LNCaP clone FGC (cell line): ENCODE data around the gene SMYD4.
"Not testable (repeated sequence)": the region's sequence is repeated elsewhere in the genome, so short reads cannot be mapped to it uniquely, and the experiment has no call there.

Experiments used
- DNase-seq: peaks from one replicate; pipeline ENCODE4 v3.0.0-alpha.2; 2011; ENCODE audit warnings: low read depth
- H3K4me3 ChIP-seq: 2 replicates; pipeline ENCODE4 v1.5.1; 2011; ENCODE audit warnings: mild to moderate bottlenecking, low read depth, low read length, control low read depth
- CTCF ChIP-seq: IDR thresholded peaks from 2 replicates; pipeline ENCODE4 v1.5.1; 2012; ENCODE audit warnings: mild to moderate bottlenecking; ENCODE audit not compliant: control insufficient read depth, insufficient read depth; ENCODE audit errors: extremely low read depth

The SMYD4 gene

GRCh38 chr17:1776328-1776727 is 53.4 kb downstream of the SMYD4 start:
- no peak for DNase-seq
- H3K4me3 ChIP-seq, result no peak overlapping the region
- TF ChIP-seq CTCF, result no peak

- DNase-seq, result no peak
- H3K4me3 ChIP-seq, result no peak overlapping the region
- no peak for TF ChIP-seq CTCF
These were observed 55.1 kb downstream of the SMYD4 start for GRCh38 chr17:1774390-1775176.

- no peak for DNase-seq
- TF ChIP-seq CTCF, result no peak
- no peak overlapping the region for H3K4me3 ChIP-seq
These were observed 56.0 kb downstream of the SMYD4 start for GRCh38 chr17:1773696-1774181.

GRCh38 chr17:1773000-1773695 is 56.6 kb downstream of the SMYD4 start:
- H3K4me3 ChIP-seq, DNase-seq: not testable (repeated sequence)

GRCh38 chr17:1769822-1770477 is 59.8 kb downstream of the SMYD4 start:
- no peak for TF ChIP-seq CTCF
- no peak for DNase-seq
- no peak overlapping the region for H3K4me3 ChIP-seq

- no peak overlapping the region for H3K4me3 ChIP-seq
- no peak for TF ChIP-seq CTCF
- no peak for DNase-seq
These were observed 62.3 kb downstream of the SMYD4 start for GRCh38 chr17:1767358-1767757.
